Psoas muscle (tissue), 8 donors: ENCODE results near the gene TAGLN2. TPM values are rescaled to one million over a fixed set of nuclear protein-coding genes. Genes with fewer than 3 reads are reported as not detected.

Source experiments
- ATAC-seq, 4 donors: fragments of 200-7000 bp; cut with Tn5 transposase; one replicate each; pipeline ENCODE4 v1.9.1; 2020; ENCODE audit warnings: moderate library complexity in 3 of 4, mild to moderate bottlenecking in 2 of 4
- DNase-seq, 2 donors: peaks; one replicate each; pipeline ENCODE4 v3.0.0-alpha.2; 2020
- H3K27ac ChIP-seq: fragments of 200-600 bp; one replicate; pipeline ENCODE4 v1.8.0; 2022
- H3K27me3 ChIP-seq, 3 donors: fragments of 200-600 bp in 1 of 3; one replicate each; pipeline versions ENCODE4 v1.6.1 to v1.8.0; 2013 to 2022; ENCODE audit warnings: low read length in 2 of 3, mild to moderate bottlenecking in 2 of 3, moderate library complexity in 1 of 3; ENCODE audit not compliant: insufficient read depth in 3 of 3
- H3K36me3 ChIP-seq, 2 donors: fragments of 200-600 bp in 1 of 2; one replicate each; pipeline versions ENCODE4 v1.6.1 to v1.8.0; 2013 to 2022; ENCODE audit warnings: low read depth in 1 of 2, mild to moderate bottlenecking in 1 of 2, moderate library complexity in 1 of 2; ENCODE audit not compliant: insufficient read depth in 1 of 2
- H3K4me1 ChIP-seq: fragments of 200-600 bp; one replicate; pipeline ENCODE4 v1.8.0; 2022
- H3K4me3 ChIP-seq: fragments of 200-600 bp; one replicate; pipeline ENCODE4 v1.8.0; 2022; ENCODE audit warnings: mild to moderate bottlenecking
- H3K9me3 ChIP-seq: fragments of 200-600 bp; one replicate; pipeline ENCODE4 v1.8.0; 2022
- WGBS, 3 donors: extraction: QIAGEN DNeasy Blood & Tissue Kit; methylation state at CpG; one replicate each; pipeline versions ENCODE4 v1.1.6 to v1.1.7; 2013; 5-methylcytosine and 5-hydroxymethylcytosine counted together
- intact Hi-C, 2 donors: fragments of 100-400 bp; cut with DNase I; formaldehyde crosslinking; loops; one replicate each; pipeline versions ENCODE4 v1.11.0 to v1.14.2; 2022
- polyA plus RNA-seq, 3 donors: library from polyadenylated mRNA; stranded (reverse); fragments of 200-250 nt; gene quantifications; one replicate each; pipeline ENCODE4 v1.2.3, GENCODE V29; 2013
- total RNA-seq, 4 donors: library from RNA; stranded (reverse); fragmentation: NEBNext Ultra II Directional in 2 of 4; extraction: Animal tissue kit (Norgen Biotek cat#: 25700) in 2 of 4; gene quantifications; one replicate each; pipeline versions ENCODE4 v1.2.1 to v1.2.4, GENCODE V29; 2021 to 2023
- TF ChIP-seq, protein P1 (sequence below): fragments of 200-600 bp; IDR thresholded peaks from one replicate; pipeline ENCODE4 v1.8.0; 2022; ENCODE audit warnings: antibody characterized with exemption
- donor health status: healthy with polysubstance abuse.
- donor health status: DM: no; HTN: no; CAD: no; lungs with moderate emphysema.
- donor health status: Bipolar disorder and iron deficiency.
- donor health status: healthy.
- donor health status: DM: yes; HTN: yes; CAD: no.
- donor health status: DM: no; HTN: no; CAD: no.
- donor health status: DM: no; HTN: no; CAD: no.
- donor health status: DM: yes; HTN: yes; CAD: no.

The TAGLN2 gene
- total and polyA plus RNA-seq, 7 donors: 29.6 to 91.6 (median 46.0) TPM

DNA sequence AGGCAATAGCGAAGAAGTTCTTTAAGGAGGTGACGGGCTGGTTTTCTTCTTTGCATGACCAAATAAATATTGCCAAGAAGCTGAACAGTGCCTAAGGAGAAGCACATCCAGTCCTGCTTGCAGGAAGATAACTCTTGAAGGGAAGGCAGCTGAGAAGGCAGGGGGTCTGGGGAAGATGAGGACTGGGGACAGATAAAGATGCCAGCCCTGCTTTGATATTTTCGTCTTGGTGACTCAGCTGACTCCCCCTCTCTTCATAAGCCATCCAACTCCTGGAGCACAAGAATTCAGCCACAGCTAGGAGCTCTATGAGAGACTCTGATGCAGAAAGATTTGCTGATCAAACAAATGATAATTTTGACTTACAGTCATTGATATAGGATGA, 28.8 kb downstream of the TAGLN2 start:
- Histone ChIP-seq H3K27me3 (peaks cover 0 to 6% (median 0%) of the 10 kb centered on the region in 3 donors), H3K27ac (no peak overlapping the region), H3K4me1 (peaks cover 4% of the 10 kb centered on the region), H3K9me3 (no peaks in the 10 kb centered on the region), H3K4me3 (no peak overlapping the region), H3K36me3 (no peaks in the 10 kb centered on the region)
- ATAC-seq (no peak), DNase-seq (no peak)
- intact Hi-C loops: loop anchor here in 1 of 2 donors (10.0 kb wide), 1 partner anchor 762 kb away; no protein-coding TSS in a partner anchor
- WGBS, 3 donors: 76 to 85% (median 77%) methylated on average over 3 of the region's 3 CpGs
- TF ChIP-seq, protein P1, sequence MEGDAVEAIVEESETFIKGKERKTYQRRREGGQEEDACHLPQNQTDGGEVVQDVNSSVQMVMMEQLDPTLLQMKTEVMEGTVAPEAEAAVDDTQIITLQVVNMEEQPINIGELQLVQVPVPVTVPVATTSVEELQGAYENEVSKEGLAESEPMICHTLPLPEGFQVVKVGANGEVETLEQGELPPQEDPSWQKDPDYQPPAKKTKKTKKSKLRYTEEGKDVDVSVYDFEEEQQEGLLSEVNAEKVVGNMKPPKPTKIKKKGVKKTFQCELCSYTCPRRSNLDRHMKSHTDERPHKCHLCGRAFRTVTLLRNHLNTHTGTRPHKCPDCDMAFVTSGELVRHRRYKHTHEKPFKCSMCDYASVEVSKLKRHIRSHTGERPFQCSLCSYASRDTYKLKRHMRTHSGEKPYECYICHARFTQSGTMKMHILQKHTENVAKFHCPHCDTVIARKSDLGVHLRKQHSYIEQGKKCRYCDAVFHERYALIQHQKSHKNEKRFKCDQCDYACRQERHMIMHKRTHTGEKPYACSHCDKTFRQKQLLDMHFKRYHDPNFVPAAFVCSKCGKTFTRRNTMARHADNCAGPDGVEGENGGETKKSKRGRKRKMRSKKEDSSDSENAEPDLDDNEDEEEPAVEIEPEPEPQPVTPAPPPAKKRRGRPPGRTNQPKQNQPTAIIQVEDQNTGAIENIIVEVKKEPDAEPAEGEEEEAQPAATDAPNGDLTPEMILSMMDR: no peak

DNA sequence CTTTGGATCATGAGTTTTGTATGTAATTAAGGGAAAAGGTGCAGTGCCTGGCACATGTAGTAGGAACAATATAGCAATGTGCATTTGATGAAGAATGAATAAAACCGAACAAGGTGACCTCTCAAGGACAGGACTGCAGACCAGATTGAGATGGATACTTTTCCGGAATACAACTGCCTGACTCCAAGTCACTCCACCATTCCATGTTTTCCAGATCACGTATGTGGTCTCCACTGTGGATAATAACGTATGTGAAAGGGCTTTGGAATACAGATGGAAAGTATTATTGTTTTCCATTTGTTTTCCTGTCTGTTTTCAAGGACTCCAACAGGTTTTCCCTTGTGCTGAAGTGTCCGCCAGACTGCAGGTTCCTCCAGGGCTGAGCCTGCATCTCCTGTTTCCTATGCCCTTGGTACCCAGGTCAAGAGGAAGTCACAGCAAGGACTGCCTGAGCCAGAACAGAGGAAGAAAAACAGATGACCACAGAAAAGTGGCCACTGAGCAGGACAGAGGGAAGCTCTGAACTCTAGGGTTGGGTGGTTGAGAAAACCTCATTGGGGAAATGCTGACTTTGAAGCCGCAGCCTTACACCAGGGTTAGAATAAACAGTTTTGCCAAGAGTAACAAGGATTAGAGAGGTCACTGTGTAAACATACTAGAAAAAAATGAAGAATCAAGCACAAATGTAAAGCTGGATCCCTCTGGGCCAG, 29.3 kb downstream of the TAGLN2 start:
- WGBS, 3 donors: 64 to 69% (median 66%) methylated on average over 6 of the region's 6 CpGs
- TF ChIP-seq, protein P1: no peak
- DNase-seq (no peak), ATAC-seq (no peak)
- H3K4me1 ChIP-seq: peaks cover 4% of the 10 kb centered on the region
- no peaks in the 10 kb centered on the region for H3K36me3 ChIP-seq
- H3K9me3 ChIP-seq: no peaks in the 10 kb centered on the region
- H3K27ac ChIP-seq: no peak overlapping the region
- peaks cover 0 to 4% (median 0%) of the 10 kb centered on the region in 3 donors for H3K27me3 ChIP-seq
- intact Hi-C loops: loop anchor here in 1 of 2 donors (10.0 kb wide), 1 partner anchor 761 kb away; no protein-coding TSS in a partner anchor
- H3K4me3 ChIP-seq: no peak overlapping the region

DNA sequence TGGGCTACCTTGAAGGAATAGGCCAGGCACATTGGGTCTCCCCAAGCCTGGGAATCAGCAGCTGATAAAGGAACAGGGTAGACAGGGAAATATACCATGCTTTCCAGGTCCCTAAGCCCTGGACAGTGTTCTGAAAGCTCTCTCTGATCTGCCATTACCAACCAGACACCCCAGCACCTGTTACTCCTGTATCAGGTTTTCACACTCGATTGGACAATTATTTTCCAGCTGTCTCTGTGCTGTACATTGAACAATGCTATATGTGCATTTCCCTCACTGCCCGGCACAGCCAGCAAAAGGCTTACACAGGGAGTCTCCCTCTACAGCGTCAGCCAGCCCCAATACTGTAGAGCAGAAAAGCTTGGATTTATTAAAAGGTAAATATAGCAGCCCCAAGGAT, 30.0 kb downstream of the TAGLN2 start:
- Histone ChIP-seq H3K4me3 (no peak overlapping the region), H3K27me3 (peaks cover 0 to 4% (median 0%) of the 10 kb centered on the region in 3 donors), H3K4me1 (peaks cover 2% of the 10 kb centered on the region), H3K36me3 (no peaks in the 10 kb centered on the region), H3K27ac (no peak overlapping the region), H3K9me3 (no peaks in the 10 kb centered on the region)
- DNase-seq: no peak
- TF ChIP-seq, protein P1: no peak
- intact Hi-C loops: loop anchor here in 1 of 2 donors (10.0 kb wide), 1 partner anchor 760 kb away; no protein-coding TSS in a partner anchor
- ATAC-seq: no peak
- WGBS, 3 donors: 37 to 44% (median 43%) methylated on average over 3 of the region's 3 CpGs

DNA sequence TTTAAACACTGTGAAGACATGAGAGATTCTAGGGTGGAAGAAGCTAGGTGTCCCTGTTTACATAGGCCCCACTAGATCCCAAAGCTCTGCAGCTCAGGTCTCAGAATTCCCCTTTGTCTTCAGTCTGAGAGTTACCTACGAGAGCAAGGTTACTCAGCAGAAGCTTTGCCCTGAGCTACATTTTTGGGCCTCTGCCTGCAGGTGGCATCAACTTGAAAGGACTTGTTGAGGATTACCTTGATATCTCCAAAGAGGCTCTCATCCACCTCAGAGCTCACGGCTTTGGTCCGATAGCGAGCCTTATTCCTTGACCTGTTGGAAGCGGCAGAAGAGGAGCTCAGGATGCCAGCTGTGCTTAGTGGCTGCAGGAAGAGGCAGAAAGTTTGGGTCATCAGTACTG, 32.4 kb downstream of the TAGLN2 start:
- Histone ChIP-seq H3K9me3 (no peaks in the 10 kb centered on the region), H3K36me3 (no peaks in the 10 kb centered on the region), H3K27ac (no peak overlapping the region), H3K4me3 (no peak overlapping the region), H3K27me3 (no peaks in the 10 kb centered on the region), H3K4me1 (peaks cover 5% of the 10 kb centered on the region)
- TF ChIP-seq, protein P1: no peak
- DNase-seq (no peak), ATAC-seq (no peak)
- intact Hi-C loops: loop anchor here in 1 of 2 donors (5.0 to 10.0 kb wide), 3 partner anchors 111 to 758 kb away; partner anchors contain the start of gene DUSP23
- 91 to 97% (median 94%) methylated on average over 5 of the region's 5 CpGs for WGBS, 3 donors
